GM21737 (cell line): ENCODE results near the gene SLC4A3.
"Not testable (repeated sequence)": the region's sequence is repeated elsewhere in the genome, so short reads cannot be mapped to it uniquely, and the experiment has no call there.

ENCODE experiments used
- ATAC-seq: cut with Tn5 transposase; IDR thresholded peaks from one replicate; pipeline ENCODE4 v1.9.1; 2021; ENCODE audit warnings: mild to moderate bottlenecking, moderate library complexity; ENCODE audit not compliant: unreplicated experiment

Gene SLC4A3

DNA sequence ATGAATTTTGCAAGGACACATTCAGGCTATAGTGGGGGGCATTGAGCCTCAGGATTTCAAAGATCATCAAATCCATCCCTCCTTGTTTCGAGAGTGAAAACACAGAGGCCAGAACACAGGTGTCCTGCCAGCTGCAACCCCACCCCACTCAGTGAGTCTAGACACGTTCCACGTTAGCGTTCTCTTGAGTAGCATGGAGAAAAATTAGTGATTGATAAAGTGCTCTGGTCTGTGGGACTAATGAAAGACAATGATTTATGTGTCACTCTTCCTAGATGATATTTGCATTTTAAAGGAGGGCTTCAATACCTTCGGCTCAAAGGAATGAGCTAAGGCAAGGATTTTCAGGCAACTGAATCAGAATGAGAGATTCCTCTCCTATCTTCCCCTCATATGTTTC, 43.8 kb downstream of the SLC4A3 start:
- no peak for ATAC-seq

DNA sequence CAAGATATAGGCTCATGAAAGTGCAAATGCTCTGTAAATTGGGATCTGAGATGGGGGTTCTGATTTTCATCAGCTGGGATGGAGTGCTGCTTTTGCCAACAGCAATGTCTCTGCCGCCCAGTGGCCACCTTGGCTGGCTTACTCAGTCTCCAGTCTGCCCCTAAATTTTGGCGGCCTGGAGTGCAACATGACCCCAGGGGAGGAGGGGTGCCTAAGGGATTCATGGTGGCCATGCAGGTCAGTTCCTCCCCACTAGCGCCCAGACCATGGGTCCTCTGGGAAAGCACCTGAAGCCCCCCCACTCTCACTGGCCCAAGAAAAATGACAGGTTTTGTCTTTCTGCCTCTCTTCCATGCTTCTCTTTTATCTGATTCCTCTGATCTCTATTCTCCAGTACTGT, 45.0 kb downstream of the SLC4A3 start:
- ATAC-seq = no peak

DNA sequence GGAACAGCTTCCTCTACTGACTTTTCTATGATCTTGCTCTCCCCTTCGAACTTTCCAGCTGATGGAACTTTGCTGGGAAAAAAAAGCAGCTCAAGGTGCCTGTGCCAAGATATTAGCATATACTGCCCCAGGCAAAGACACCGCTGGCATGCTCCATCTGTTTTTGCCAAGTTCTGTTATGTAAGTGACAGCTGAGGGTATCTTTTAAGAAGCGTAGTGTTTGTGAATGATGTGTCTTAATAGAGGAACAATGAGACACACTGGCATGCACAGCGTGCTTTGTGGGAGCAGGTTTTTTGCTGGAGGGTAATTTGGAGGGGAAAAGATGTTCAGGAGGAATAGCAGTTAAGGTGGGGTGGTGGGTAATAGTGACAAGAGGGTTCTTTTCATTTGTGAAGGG, 47.8 kb downstream of the SLC4A3 start:
- ATAC-seq = no peak

DNA sequence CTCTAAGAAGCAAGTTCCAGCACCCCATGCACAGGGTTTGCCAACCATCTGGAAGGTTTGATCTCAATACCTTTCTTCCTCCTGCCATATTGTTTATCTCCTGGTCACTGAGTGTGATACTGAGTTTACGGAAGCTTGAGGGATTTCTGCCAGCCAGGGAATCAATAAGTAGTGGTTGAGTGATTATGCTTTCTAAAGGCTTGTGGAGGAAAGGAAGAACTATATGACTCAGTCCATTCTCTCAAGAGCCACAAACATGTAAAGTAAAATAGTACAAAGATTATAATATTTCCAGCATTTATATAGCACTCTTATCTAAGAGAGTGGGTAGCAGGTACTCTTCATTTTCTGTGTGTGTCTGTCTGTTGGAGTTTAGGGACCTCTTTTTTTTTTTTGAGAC, 49.2 kb downstream of the SLC4A3 start:
- ATAC-seq = no peak

DNA sequence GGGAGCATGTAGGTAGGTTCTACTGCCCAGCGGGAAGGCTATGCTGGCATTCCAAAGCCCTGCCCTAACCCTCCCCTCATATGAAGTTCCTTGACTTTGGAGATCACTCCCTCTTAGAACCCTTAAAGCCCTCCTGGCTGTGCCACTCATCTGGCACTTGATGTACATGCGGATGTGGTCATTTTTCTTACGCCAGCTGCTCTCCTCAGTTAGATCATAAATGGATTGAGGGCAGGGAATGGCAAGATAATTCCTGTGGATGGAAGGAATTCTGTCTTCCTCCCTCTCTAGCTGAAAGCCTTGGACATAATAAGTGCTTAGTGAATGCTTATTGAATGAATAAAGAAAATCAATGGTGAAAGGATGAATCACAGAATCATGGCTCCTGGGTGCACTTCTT, 51.6 kb downstream of the SLC4A3 start:
- ATAC-seq = no peak

DNA sequence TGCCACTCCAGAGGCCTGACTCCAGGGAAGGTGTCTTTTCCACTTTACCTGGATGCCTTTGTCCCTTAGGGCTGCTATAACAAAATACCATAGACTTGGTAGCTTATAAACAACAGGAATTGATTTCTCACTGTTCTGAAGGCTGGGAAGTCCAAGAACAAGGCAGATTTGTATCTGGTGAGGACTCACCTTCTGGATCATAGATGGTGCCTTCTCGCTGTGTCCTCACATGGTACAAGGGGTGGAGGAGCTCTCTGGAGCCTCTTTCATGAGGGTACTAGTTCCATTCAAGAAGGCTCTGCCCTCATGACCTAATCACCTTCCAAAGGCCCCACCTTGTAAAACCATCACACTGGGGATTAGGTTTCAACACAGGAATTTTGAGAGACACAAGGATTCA, 52.1 kb downstream of the SLC4A3 start:
- ATAC-seq = no peak

DNA sequence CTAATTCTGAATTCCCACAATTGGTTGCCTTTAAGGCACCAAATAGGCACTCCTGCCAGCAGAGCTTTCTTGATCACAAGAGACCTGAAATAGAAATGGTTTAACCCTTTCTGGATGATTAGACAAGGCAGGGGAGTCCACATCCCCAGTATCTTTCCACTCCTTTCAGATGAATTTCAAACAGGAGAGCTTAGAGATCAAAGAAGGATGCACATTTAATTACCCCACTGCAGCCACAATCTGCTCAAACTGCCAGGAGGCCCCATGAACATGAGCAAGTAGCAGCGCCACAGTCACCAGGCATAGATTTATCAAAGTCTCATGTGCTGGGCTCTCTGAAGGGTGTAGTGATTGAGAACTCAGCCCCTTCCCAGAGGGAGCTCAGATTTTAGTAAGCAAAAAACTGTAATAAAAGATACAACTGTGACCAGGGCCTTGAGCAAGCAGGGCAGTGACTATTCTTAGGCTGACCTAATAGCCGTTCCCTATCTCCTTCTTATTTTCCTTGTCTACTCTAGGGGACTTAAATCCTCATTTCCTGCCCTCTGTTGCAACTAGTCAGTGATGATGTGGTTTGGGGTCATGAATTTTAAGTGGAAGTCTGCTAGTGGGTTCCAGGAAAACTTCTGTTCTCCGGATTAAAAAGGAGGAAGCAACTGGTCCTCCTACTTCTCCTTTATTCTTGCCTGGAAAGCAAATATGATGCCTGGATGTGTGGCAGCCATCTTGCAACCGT, 53.7 kb downstream of the SLC4A3 start:
- no peak for ATAC-seq

DNA sequence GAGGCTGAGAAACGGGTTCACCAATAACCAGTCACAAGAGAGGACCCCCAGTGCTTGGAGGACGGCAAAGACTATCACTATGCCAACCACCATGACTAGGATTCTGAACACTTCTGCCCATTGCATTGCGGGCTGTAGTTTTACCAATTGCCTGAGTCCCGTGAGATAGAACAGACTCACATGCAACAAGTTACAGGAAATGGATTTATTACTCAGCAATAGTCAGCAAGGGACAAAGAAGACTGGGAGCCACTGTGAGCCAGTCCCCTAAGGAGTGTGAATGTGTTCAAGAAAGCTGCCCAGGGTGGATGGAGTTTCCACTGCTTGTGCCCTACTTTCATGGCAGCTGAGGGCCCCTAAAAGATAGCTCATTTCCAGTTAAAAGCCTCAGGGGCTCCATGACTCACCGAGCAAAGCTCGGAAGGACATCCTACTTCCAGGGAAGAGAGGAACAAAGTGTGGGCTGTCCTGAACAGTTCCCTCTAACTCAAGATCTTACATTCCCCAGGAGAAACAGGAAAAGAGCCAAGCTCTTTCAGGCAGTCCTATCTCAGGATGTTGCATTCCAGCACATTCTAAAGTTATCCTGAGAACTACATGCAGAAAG, 54.4 kb downstream of the SLC4A3 start:
- ATAC-seq = no peak

DNA sequence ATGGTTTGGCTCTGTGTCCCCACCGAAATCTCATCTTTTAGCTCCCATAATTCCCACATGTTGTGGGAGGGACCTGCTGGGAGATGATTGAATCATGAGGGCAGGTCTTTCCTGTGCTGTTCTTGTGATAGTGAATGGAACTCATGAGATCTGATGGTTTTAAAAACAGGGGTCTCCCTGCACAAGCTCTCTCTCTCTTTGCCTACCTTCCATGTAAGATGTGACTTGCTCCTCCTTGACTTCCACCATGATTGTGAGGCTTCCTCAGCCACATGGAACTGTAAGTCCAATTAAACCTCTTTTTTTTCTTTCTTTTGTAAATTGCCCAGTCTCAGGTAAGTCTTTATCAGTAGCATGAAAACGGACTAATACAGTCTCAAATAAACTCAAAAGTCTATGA, 56.0 kb downstream of the SLC4A3 start:
- ATAC-seq = not testable (repeated sequence)

DNA sequence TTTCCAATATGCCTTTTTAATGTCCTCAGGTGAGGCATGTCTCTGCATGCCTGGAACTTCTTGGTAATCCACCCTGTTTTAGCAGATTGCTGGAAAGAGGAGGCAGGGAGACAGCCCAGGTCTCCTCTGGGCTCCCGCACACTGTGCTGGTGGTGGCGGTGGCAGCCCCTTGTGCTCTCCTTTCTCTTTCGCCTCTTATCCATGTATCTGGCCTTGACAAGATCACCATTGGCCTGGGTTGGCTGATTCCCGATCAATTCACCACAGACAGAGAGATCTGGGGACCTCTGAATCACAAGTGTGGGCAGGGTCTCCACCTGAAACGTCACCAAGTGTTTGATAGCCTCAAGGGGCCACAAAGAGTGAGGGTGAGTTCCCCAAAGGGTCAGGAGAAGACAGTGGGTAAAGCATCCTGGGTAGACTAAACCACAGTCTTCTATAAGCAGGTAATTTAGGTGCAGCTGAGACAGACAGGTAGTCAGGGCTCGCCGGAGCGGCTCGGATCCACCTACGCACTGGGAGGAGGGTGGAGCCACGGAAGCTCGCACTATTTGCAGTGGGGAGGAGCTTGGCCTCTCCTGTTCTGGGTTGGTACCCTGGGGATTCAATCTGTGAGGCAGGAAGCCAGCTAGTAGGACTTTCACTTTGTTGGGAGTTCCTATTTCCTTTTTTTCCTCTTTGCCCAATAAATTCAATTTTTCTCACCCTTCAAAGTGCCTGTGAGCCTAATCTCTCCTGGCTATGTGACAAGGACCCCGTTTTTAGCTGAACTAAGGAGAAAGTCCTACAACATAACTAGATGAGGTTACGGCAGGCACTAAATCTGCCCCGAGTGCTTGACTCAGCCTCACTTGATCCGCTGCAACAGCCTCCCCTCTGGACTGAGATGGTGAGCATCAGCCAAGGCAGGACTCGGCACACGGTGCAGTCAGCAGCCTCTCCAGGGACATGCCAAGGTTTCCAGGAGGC, 57.6 kb downstream of the SLC4A3 start:
- ATAC-seq = peak; percentile 96

DNA sequence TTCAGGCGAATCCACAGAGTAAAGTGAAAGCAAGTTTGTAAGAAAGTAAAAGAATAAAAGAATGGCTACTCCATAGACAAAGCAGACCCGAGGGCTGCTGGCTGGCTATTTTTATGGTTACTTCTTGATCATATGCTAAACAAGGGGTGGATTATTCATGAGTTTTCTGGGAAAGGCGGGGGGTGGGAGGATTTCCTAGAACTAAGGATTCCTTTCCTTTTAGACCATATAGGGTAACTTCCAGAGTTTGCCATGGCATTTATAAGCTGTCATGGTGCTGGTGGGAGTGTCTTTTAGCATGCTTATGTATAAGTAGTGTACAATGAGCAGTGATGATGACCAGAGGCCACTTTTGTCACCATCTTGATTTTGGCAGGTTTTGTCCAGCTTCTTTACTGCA, 59.8 kb downstream of the SLC4A3 start:
- ATAC-seq = no peak

DNA sequence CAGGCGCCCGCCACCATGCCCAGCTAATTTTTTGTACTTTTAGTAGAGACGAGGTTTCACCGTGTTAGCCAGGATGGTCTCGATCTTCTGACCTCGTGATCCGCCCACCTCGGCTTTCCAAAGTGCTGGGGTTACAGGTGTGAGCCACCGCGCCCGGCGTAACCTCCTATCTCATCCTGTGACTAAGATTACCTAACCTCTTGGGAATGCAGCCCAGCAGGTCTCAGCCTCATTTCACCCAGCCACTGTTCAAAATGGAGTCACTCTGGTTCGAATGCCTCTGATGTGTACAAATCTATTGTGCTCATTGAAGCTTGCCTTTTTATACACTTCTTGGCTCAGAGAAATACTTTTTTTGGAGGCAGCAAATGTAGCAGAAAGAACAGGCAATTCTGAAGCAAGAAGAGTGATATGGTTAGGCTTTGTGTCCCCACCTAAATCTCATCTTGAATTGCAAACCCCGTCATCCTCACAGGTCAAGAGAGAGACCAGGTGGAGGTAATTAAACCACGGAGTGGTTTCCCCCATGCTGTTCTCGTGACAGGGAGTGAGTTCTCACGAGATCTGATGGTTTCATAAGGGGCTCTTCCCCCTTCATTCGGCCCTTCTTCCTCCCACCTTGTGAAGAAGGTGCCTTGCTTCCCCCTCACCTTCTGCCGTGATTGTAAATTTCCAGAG, 60.6 kb downstream of the SLC4A3 start:
- ATAC-seq = no peak

DNA sequence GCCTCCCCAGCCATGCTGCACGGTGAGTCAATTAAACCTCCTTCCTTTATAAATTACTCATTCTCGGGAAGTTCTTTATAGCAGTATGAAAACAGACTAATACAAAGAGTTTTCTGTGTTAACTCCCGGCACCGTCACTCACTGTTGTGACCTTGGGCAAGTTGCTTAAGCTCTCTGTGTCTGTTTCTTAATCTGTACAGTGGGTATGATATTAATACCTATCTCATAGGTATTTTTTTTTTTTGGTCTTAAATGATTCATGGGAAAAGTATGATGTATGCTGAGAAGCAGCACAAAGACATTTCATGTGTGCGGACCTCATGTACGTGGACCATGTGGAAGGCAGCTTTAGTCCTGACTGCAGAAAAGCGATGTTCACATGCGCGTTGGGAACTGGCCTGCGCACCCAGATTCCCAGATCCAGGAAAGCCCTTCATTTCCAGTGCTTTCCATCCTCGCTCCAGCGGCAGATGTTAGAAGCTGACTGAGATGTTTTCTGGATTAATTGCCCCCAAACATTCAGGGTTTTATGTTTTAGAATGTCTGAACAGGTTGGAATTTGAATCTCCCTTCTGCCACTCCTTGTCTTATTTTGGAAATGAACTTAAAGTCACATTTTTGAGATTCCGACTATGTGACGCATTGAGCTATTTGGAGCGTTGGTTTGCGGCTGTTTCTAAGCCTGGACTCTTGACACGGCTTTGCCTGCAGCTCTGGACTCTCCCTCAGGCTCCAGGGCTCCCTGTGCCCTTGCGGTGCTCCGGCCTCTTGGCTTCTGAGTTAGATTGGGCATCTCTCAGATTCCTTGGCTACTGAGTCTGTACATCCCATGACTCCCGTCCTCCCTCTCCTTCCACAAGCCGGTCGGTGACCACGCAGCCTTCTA, 61.4 kb downstream of the SLC4A3 start:
- no peak for ATAC-seq

DNA sequence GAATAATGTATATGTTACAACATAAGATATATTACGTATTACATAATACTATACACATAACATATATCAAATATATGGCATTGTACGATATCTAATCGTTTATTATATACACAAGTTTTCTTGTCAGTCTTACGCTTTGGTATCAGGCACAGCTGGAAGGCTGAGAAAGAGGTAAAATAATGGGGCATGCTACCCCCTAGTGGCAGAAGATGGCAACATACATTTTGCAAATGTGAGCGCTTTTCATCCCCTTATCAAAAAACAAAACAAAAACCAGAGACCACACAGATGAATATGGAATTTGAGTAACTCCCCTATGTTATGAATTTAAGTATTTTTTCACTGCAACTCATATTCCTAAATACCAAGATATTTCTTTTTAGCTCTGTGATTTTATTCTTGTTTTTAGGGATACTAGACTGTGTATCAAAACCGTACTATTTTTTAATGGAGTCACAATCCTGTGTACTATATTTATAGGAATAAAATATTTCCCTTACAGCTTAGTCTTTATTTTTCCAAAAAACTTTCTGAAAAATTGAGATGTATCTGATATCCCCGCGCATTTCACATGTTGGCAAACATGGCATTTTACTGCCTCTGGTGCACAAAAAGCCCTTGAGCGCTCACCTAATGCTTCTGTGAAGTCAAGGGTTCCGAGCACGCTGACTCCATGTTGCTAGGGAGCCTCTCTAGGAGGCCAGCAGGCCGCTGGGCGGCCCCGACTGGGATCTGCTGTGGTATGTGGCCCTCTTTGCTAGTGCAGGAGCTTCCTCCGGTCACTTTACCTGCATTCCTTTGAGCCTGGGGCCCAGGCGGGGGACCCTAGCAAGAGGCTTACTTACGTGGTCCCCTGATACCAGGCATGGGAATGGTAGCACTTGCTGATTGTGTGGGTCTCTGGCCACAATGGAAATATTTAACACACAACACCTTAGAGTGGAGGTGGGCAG, 62.5 kb downstream of the SLC4A3 start:
- ATAC-seq = no peak

DNA sequence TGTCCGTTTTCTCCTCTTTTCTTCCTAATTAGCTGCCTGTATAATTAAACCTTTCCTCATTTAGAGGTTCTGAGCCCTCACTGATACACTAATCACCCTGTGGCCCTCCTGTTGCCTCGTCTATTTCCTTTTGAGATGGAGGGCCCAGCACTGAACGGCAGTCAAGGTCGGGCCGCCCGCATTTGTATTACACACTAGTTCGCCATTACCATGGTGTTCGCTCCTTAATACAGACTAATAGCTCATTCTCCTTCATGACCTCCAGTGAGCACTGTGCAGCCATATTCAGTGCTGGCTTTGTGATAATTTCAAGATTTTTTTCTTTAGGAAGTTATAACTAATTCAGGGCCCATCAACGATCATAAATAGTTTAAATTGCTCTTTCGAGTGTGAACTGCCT, 64.1 kb downstream of the SLC4A3 start:
- ATAC-seq = no peak
